ENCODE measurements around the gene PPP2CA.
"Not testable (repeated sequence)": the region's sequence is repeated elsewhere in the genome, so short reads cannot be mapped to it uniquely, and the experiment has no call there.

PPP2CA gene

DNA sequence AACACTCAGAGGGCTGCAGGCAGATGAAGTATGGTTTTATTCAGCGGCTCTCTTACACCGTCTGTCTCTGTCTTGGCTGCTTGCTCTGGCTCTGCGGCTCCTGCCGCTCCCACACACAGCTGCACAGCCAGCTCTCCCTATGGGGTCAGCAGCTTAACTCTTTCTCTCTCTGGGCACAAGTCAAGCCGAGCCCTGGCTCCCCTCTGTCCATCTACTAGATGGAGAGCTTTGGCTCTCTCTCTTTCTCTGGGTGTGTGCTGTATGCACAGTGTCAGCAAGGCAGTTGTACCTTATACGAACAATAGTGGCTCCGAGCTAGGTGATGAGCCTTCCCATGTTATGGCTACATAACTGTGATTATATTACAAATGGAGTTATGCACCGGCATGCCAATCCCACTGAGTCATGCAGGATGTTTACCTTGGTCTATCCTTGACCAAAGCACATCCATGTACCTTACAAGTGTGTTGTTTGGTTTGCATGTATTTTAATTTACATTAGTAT, 19.3 kb upstream of the PPP2CA start:
- no peak for DNase-seq

DNA sequence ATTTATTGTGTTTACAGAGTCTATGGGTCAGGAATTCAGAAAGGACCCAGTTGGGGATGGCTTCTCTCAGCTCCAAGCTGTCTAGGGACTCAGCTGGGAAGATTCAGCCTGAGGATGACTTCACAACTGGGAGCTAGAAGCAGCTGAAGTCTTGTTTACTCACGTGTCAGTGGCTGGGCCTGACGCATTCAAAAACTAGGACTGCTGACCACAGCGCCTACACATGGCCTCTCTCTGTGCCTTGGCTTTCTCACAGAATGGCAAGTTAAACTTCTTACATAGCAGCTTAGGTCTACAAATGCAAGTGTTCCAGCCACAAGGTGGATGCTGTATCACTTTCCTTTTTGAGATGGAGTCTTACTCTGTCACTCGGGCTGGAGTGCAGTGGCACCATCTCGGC, 16.3 kb upstream of the PPP2CA start:
- no peak for DNase-seq

DNA sequence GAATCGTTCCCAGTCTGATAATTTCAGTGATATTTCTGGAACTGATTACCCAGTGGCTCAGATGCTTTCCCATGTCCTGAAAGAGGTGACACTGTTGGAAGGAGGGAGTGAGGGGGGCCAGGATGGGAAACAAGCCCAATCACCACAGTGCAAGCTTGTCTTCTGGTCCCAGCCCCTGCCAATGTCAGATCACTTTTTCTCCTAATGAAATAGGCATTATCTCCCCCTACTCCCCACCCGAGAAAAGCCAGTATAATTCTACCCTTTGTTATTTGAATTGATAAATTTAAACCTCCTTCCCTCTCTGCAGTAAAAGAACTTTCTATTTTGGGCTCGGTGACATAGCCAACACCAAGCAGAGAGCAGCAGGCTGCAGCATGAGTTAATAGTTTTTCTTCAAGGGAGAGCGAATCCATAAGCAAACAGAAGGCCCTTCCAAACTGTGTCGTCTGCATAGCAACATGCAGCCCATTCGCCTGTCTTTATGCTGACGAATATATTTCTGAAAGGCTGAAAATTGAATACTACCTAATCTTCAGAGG, 14.6 kb upstream of the PPP2CA start:
- DNase-seq: peak; percentile 31

DNA sequence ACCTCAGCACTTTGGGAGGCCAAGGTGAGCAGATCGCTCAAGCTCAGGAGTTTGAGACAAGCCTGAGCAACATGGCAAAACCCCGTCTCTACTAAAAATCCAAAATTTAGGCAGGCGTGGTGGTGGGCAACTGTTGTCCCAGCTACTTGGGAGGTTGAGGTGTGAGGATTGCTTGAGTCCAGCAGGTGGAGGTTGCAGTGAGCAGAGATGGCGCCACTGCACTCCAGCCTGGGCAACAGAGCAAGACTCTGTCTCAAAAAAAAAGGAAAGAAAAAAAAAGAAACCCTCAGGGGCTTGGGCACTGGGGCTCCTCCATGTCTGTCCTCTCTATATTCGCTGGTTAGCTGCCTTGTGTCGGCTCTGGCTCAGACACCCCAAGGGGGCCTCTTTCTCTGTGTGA, 10.9 kb upstream of the PPP2CA start:
- no peak for DNase-seq

DNA sequence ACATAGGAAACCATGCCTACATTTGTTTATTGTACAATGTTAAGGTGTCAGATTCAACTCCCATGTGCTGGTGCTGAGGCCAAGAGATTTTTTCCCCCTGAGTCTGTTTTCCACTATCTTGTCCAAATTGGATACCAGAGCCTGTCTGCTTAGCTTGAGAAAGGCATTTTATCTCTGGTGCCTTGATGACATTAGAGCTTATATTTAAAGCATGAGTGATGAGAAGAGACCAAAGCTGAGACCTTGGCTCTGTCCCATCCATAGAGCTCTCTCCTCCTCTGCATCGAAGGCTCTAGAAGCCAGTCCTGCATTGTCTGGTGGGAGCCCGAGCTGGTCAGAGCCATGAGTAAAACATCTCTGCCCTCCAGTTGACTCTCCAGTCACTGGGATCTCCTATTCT, 10.4 kb upstream of the PPP2CA start:
- DNase-seq: no peak

DNA sequence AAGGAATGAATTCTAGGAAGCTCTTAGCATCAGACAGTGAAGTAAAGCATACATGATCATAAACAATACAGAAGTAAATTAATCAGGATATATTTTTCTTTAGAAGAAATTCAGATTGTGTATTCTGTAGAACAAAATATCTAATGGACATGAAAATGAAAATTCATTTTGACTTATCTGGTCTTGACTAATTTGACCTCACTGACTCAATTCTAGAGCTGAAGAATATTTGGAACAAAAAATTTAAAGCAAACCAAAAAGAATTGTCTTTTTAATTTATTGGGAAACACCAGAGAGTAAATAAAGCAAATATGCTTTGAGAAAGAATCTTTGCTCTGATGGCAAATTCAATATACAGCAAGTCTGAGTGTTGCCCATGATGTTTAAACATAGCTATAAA, 2.8 kb upstream of the PPP2CA start:
- DNase-seq: no peak

DNA sequence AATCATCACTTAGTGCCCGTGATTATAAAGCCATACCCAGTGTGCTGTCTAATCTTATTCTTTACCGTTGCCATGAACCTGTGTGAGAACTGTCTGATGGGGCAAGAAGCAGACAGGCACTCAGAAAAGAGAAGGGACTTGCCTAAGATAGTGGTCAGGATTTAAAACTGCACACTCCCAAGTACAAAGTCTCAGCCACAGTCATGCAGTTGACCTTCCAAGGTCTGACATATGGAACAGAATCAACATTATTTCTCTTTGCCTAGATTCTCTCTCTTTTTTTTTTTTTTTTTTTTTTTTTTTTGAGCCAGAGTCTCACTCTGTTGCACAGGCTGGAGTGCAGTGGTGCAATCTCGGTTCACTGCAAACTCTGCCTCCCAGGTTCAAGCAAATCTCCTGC, 1.9 kb upstream of the PPP2CA start:
- no peak for DNase-seq

DNA sequence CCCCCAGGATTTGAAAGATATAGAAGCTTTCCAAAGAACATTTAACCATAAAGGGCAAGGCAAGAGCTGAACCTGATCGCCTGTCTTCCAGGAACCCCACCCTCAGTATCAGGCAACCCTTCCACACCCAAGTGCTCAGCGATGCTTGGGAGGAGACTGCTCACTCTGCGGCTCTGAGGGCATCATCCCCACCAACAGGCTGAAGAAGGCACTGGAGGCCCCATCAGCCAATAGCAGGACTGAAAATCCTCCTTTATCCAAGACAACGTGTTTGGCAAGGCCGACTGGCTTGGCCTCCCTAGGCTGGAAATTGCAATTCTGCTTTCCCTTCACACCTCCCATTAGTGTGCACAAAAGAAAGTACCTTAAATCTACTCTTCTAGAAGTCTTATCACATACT, 1.4 kb upstream of the PPP2CA start:
- peak; percentile 74 for DNase-seq

DNA sequence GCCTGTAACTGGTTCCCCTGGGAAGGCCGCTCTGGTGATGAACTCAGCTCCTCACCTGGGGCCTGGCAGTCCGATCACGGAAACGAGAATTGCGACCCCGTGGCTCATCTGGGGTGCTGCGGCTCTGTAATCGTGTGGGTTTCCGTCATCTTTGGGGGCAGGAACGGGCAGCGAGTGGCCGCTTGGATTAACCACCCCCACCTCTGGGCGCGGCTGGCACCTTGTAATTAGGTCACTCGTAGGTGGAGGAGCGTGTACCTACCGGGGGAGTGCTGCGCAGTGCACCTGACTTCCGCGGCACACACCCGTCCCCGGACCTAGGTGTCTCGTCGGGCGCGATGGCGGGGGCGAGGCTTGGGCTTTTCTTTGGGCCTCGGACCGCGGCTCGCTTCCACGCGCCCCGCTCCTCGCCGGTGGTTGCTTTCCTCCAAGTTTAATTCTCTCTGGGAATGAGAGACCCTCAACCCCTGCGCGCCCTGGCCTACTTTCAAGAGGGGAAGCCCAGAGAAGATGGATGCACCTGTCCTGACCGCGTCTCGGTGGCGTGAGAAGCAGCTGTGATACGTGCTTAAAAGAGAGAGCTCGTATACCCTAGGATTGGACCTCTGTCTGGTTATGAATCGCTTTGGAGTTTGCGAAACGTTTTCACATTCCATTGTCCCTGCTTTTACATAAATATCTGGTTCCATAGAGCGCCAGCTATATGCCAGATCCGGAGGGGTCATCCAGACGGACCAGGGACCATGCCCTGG, 744 bp upstream of the PPP2CA start:
- DNase-seq: peak; percentile 48

DNA sequence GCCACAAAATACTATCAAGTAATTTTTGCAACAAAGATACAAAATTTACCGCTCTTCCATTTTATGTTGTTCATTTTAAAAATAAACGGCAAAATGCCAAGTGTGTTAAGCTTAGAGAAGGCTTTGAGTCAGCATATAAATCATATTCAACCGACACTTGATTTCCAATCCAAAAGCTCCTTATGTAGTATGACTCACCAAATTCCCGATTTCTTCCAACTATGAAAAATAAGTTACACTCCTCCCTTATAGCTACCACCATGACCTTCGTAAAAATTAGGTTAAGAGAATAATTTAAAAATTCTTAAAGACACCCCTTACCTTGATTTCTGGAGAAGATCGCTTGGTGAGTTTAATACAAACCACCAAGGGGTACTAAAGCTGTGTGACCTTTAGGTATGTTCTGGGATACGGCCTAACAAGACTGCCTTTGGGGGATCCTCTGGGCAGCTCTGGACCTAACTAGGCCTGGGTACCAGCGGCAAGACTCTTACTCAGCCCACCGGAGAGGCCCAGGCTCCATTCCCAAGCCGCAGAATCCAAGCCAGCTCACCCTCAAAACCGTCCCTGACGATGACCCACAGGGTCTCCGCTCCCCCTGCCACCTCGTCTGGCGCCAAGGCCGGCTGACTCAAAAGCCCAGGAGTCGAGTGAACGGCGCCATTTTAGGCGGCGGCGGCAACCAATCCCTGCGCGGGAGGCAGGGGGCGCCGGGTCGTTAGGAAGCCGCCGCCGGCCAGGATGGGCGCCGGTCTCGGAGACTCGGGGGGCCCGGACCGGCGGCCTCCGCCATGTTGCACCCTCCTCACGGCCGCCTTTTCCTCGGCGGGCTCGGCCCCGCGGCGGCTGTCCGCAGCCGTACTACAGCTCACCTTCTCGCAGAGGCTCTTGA, 739 bp downstream of the PPP2CA start:
- peak; percentile 72 for DNase-seq

DNA sequence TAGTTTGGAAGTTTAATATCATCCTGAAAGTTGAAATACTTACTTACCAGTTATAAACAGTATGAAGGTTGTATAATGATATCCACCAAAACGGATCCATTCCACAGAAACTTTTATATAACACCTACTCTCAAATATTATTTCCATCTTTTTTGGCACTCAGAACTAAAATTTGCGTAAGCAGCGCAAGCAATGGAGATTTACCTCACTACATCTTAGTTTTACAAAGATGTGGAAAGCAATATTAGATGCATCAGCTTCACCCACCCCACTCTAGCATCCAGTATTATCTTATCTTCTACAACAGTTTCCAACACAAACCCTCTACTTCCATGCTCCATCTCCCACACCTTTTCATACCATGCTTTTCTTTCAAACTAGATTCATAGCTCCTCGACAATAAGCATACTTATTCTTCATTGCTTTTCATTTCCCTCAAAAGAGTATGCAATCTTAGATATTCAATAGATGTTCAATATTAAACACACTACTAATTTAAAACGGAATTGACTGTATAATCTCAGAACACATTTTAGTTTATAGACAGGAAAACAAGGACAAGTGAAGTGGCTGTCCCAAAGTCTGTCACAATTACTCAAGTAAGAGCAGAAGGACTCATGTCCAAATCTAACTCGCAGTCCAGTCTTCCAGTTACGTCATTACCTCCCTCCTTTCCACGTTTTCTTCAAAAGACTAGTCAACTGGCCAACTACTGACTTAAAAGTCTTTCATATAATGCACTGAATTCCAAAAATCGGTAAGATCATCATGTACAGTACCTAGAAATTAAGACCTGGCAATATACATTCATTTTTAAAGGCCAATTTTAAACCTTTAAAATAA, 2.2 kb downstream of the PPP2CA start:
- peak; percentile 12 for DNase-seq

DNA sequence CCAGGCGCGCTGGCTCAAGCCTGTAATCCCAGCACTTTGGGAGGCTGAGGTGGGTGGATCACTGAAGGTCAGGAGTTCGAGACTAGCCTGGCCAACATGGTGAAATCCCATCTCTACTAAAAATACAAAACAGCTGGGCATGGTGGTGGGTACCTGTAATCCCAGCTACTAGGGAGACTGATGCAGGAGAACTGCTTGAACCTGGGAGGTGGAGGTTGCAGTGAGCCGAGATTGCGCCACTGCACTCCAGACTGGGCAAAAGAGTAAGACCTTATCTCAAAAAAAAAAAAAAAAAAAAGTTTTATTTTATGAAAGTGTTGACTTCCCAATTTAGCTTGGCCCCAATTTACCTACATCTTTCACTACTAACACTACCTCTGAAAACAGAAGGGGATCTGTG, 4.2 kb downstream of the PPP2CA start:
- not testable (repeated sequence) for DNase-seq

DNA sequence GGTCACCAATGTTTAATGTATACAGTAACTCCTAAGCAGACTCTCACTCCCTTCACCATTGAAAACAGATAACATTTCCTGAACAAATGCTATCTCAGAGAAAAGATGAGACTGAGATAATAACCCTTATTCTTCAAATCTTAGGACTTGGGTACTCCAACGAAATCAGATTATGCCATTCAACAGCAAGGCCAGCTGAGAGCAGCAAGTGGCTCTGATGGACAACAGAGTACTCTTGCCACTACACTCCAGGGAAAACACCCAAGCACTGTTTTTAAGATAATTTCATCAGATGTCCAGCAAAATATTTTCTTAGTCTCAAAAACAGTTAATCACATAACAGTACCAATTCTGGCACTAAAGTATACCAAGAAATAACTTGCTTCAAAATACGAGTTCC, 10.1 kb downstream of the PPP2CA start:
- DNase-seq: no peak

DNA sequence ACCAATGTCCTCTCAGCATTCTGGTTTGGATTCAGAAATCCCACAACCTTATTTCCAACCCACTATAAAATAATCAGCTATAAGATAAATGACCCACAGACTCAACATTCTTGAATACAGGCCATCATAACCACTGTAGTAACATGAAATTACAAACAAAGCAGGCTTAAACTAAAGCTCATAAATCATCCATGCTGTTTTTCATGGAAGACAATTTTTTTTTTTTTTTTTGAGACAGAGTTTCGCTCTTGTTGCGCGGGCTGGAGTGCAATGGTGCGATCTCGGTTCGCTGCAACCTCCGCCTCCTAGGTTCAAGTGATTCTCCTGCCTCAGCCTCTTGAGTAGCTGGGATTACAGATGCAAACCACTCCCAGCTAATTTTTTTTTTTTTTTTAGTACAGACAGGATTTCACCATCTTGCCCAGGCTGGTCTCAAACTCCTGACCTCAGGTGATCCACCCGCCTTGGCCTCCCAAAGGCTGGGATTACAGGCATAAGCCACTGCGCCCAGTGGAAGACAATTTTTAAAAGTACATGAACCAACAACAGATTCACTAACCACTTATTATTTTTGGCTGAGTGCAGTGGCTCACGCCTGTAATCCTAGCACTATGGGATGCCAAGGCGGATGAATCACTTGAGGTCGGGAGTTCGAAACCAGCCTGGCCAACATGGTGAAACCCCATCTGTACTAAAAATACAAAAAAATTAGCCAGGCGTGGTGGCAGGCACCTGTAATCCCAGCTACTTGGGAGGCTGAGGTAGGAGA, 14.4 kb downstream of the PPP2CA start:
- DNase-seq: not testable (repeated sequence)

DNA sequence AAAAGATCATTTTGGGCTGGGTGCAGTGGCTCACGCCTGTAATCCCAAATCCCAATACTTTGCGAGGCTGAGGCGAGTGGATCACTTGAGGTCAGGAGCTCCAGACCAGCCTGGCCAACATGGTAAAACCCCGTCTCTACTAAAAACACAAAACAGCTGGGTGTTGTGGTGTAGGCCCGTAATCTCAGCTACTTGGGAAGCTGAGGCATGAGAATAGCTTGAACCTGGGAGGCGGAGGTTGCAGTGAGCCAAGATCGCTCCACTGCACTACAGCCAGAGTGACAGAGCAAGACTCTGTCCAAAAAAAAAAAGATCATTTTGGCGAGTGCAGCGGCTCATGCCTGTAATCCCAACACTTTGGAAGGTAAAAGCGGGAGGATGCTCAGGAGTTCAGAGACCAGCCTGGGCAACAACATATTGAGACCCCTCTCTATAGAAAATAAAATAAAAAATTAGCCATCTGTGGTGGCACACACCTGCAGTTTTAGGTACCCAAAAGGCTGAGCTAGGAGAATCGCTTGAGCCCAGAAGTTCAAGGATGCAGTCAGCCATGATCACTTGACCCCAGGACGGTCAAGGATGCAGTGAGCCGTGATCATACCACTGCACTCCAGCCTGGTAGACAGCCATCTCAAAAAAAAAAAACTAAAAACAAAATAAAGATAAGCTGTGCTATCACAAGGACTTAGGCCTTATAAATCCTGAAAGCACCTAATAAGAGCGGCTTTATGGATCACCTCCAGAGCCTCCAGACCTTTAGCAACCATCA, 16.2 kb downstream of the PPP2CA start:
- DNase-seq: peak; percentile 33

DNA sequence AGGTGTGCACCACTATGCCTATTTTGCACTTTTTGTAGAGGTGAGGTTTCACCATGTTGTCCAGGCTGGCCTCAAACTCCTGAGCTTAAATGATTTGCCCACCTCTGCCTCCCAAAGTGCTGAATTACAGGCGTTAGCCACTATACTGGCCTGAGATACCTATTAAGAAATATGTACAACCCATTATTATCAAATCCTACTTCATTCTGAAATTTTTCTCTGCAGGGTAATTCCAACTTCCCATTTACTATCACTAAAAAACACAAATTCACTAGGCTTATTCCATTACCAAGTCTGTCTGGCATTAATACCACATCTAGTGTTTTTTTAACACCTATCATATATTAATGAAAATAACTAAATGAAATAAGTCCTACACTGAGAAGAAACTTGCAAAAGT, 18.2 kb downstream of the PPP2CA start:
- no peak for DNase-seq

DNA sequence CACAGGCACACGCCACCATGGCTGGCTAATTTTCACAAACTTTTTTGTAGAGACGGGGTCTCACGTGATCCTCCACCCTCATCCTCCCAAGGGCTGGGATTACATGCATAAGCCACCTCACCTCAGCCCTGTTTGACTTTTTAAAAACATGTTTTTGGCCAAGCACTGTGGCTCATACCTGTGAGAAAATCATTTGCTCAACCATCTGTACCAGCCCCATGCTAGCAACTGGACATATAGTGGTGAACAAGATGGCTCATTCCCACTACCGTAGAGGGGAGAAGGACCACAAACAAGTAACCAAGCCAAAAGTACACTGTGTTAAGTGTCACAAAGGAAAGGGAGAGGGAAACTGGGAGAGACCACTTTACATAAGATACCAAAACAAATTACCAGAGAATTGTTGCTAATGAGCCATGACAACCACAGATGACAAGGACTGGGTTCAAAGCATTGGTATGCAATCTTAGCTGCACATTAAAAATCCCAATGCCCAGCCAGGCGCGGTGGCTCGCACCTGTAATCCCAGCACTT, 19.2 kb downstream of the PPP2CA start:
- DNase-seq: no peak

DNA sequence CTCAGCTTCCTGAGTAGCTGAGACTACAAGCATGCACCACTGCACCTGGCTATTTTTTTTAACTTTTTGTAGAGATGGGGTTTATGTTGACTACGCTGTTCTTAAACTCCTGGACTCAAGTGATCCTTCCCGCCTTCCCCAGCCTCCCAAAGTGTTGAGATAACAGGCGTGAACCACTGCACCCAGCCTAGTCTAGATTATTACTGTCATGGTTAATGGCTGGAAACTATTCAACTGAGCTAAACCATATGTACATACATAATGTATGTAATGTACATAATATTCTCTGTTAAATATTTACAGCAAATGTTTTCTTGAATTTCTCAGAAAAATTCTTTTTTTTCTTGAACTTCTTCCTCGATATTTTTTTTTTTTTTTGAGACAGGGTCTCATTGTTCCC, 21.3 kb downstream of the PPP2CA start:
- no peak for DNase-seq

DNA sequence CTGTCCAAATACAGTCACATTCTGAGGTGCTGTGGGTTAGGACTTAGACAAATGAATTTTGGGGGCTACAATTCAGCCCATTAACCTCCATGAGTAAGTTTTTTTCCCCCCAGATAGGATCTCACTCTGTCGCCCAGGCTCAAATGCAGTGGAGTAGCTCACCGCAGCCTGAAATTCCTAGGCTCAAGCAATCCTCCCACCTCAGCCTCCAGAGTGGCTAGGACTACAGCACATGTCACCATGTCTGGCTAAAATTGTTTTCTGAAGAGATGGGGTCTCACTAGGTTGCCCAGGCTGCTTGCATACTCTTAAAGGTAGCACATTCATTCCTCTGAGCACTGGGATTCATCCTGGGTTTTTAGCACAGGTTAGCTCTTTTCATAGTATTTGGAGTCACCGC, 22.2 kb downstream of the PPP2CA start:
- no peak for DNase-seq

DNA sequence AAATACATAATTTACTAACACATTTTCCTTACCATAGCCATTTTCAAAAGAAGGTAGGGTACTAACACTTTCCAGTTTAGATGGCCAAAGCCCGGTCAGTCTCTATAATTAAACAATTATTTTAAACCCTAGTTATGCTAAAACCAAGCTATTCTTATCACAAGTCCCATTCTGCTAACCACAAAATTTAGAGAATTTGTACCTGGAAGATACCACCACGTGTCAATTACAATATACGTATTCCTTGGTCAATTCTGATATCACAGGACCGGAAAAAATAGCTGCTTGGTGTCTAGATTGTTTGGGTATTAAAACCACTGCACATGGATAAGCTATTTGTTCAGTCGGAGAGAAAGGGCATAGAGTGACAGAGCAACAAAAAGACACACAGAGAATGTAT, 30.2 kb downstream of the PPP2CA start:
- DNase-seq: no peak

DNA sequence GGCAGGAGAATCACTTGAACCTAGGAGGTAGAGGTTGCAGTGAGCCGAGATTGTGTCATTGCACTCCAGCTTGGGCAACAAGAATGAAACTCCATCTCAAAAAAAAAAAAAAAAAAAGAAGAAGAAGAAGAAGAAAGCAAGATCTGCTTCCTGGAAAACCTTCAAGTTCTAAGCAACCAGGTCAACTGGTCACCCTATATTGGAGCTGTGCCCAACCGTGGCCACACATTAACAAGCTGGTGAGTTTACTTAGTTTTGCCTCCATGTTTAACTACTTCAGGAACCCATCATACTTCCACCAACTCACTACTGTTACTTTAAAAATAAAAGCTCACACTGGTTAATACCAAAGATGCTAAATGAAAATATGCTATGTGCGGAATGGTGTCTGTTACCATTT, 36.8 kb downstream of the PPP2CA start:
- DNase-seq: no peak

All from NCI-H82 (cell line).